HepG2 (cell line): ENCODE data around the gene CNNM3. TPM values are rescaled to one million over a fixed set of nuclear protein-coding genes. Genes with fewer than 3 reads are reported as not detected.

Experiments used
- ARID2 ChIP-seq: sonication (generic); formaldehyde crosslinking; IDR thresholded peaks from 2 replicates; pipeline ENCODE4 v1.8.1; 2022; ENCODE audit warnings: mild to moderate bottlenecking, missing genetic modification reagents, borderline replicate concordance
- DR1 ChIP-seq: sonication (generic); formaldehyde crosslinking; IDR thresholded peaks from 2 replicates; pipeline ENCODE4 v1.8.0; 2021; ENCODE audit warnings: mild to moderate bottlenecking, missing genetic modification reagents, inconsistent platforms
- MLLT10 ChIP-seq: sonication (generic); formaldehyde crosslinking; IDR thresholded peaks from 2 replicates; pipeline ENCODE4 v1.4.0; 2020; ENCODE audit warnings: missing genetic modification reagents
- NFRKB ChIP-seq: fragments of 450-650 bp; IDR thresholded peaks from 2 replicates; pipeline ENCODE4 v1.6.1; 2017
- PHF20 ChIP-seq: sonication (generic); formaldehyde crosslinking; IDR thresholded peaks from 2 replicates; pipeline ENCODE4 v1.5.0; 2020; ENCODE audit warnings: mild to moderate bottlenecking, missing genetic modification reagents
- SRSF4 ChIP-seq: fragments of 200-400 bp; formaldehyde crosslinking; IDR thresholded peaks from one replicate; pipeline ENCODE4 v1.6.1; 2018; ENCODE audit warnings: mild to moderate bottlenecking, low read depth, low read length, moderate library complexity; ENCODE audit not compliant: poor library complexity, severe bottlenecking
- ZNF136 ChIP-seq: sonication (generic); formaldehyde crosslinking; IDR thresholded peaks from 2 replicates; pipeline ENCODE4 v1.8.1; 2022; ENCODE audit warnings: low read depth, mild to moderate bottlenecking, moderate library complexity, missing genetic modification reagents
- ZNF24 ChIP-seq: fragments of 450-650 bp; IDR thresholded peaks from 2 replicates; pipeline ENCODE4 v1.6.1; 2017; ENCODE audit warnings: antibody characterized with exemption, mild to moderate bottlenecking
- ZNF709 ChIP-seq: sonication (generic); formaldehyde crosslinking; IDR thresholded peaks from 2 replicates; pipeline ENCODE4 v1.5.0; 2020; ENCODE audit warnings: mild to moderate bottlenecking, missing genetic modification reagents
- ZNF766 ChIP-seq: sonication (generic); formaldehyde crosslinking; IDR thresholded peaks from 2 replicates; pipeline ENCODE4 v1.5.0; 2020; ENCODE audit warnings: missing genetic modification reagents, borderline replicate concordance
- polyA plus RNA-seq, 8 experiments: library from polyadenylated mRNA; depleted of rRNA in 3 of 8; stranded (reverse) in 7 of 8; unstranded in 1 of 8; fragments of >200 nt; fragmentation: Illumina TruSeq in 4 of 8; extraction: Trizol in 4 of 8; gene quantifications; 2 replicates each; pipeline versions ENCODE4 v1.2.1 to v1.2.3, GENCODE V29; 2011 to 2016; ENCODE audit warnings: low read depth in 4 of 8, missing spikeins in 1 of 8, mixed read lengths in 1 of 8; ENCODE audit not compliant: insufficient read depth in 1 of 8
- total RNA-seq, 5 experiments: library from RNA; depleted of rRNA; stranded (reverse); fragments of >200 nt; fragmentation: Illumina TruSeq; extraction: Trizol; gene quantifications; 2 replicates each; pipeline ENCODE4 v1.2.3, GENCODE V29; 2016; ENCODE audit warnings: low read depth in 1 of 5
- TF ChIP-seq, protein P1 (sequence below): sonication (generic); formaldehyde crosslinking; IDR thresholded peaks from one replicate; pipeline ENCODE4 v1.5.1; 2020; ENCODE audit warnings: mild to moderate bottlenecking, missing genetic modification reagents; ENCODE audit errors: not compliant biosample characterization
- TF ChIP-seq, protein P2 (sequence below): fragments of 450-650 bp; IDR thresholded peaks from 2 replicates; pipeline ENCODE4 v1.6.1; 2017; ENCODE audit warnings: mild to moderate bottlenecking
- TF ChIP-seq, protein P3 (sequence below): IDR thresholded peaks from 2 replicates; pipeline ENCODE4 v1.6.1; 2016; ENCODE audit warnings: missing compliant biosample characterization, missing genetic modification reagents, borderline replicate concordance
- TF ChIP-seq, protein P4 (sequence below): sonication (generic); formaldehyde crosslinking; IDR thresholded peaks from 2 replicates; pipeline ENCODE4 v1.4.0; 2020; ENCODE audit warnings: missing genetic modification reagents

CNNM3 gene
- total and polyA plus RNA-seq, 2 of the 13 experiments (the other 11 are each of a cell fraction or from before 2014, with no cell fraction given), result 21.2 to 27.9 TPM

DNA sequence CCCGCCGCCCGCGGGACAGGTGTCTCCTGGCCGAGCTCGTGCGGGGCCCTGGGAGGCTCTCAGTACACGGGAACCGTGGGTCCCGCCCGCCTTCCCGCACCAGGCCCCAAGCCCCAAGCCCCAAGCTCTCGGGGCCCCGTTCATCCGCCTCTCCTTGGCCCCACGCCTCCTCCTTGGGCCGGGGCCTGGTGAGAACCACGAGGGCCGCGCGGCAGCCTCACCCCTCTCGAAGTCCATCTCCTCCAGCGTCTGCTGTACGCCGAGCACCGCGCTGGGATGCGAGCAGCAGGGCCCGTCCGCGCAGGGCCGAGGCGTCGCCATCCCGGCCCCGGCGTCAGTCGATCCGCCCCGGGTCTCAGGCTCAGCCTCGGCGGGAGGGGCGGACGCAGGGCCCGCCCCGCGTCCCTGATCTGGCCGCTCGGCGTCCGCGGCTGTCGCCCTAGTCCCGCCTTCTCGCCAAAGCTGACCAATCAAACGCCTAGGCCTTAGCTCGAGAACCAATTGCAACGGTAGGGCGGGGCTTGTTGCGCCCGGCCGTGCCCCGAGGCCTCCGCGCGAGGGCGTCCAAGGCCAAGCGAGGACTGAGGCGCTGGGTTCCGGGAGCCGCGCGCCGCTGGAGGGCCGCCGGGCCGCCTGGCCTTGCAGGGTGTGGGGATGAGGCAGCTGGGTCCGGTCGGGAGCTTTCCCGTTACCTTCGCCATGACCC, 41.8 kb downstream of the CNNM3 start, which contains the start of gene ANKRD39 (continued):
- TF ChIP-seq, protein P1, sequence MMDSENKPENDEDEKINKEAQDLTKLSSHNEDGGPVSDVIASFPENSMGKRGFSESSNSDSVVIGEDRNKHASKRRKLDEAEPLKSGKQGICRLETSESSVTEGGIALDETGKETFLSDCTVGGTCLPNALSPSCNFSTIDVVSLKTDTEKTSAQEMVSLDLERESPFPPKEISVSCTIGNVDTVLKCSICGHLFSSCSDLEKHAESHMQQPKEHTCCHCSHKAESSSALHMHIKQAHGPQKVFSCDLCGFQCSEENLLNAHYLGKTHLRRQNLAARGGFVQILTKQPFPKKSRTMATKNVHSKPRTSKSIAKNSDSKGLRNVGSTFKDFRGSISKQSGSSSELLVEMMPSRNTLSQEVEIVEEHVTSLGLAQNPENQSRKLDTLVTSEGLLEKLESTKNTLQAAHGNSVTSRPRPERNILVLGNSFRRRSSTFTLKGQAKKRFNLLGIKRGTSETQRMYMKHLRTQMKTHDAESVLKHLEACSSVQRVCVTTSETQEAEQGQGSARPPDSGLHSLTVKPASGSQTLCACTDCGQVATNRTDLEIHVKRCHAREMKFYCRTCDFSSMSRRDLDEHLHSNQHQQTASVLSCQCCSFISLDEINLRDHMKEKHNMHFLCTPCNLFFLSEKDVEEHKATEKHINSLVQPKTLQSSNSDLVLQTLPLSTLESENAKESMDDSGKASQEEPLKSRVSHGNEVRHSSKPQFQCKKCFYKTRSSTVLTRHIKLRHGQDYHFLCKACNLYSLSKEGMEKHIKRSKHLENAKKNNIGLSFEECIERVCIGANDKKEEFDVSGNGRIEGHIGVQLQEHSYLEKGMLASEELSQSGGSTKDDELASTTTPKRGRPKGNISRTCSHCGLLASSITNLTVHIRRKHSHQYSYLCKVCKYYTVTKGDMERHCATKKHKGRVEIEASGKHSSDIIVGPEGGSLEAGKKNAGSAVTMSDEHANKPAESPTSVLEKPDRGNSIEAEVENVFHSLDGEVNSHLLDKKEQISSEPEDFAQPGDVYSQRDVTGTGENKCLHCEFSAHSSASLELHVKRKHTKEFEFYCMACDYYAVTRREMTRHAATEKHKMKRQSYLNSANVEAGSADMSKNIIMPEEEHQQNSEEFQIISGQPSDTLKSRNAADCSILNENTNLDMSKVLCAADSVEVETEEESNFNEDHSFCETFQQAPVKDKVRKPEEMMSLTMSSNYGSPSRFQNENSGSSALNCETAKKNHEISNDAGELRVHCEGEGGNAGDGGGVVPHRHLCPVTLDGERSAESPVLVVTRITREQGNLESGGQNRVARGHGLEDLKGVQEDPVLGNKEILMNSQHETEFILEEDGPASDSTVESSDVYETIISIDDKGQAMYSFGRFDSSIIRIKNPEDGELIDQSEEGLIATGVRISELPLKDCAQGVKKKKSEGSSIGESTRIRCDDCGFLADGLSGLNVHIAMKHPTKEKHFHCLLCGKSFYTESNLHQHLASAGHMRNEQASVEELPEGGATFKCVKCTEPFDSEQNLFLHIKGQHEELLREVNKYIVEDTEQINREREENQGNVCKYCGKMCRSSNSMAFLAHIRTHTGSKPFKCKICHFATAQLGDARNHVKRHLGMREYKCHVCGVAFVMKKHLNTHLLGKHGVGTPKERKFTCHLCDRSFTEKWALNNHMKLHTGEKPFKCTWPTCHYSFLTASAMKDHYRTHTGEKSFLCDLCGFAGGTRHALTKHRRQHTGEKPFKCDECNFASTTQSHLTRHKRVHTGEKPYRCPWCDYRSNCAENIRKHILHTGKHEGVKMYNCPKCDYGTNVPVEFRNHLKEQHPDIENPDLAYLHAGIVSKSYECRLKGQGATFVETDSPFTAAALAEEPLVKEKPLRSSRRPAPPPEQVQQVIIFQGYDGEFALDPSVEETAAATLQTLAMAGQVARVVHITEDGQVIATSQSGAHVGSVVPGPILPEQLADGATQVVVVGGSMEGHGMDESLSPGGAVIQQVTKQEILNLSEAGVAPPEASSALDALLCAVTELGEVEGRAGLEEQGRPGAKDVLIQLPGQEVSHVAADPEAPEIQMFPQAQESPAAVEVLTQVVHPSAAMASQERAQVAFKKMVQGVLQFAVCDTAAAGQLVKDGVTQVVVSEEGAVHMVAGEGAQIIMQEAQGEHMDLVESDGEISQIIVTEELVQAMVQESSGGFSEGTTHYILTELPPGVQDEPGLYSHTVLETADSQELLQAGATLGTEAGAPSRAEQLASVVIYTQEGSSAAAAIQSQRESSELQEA, result peak; percentile 70
- TF ChIP-seq, protein P2, sequence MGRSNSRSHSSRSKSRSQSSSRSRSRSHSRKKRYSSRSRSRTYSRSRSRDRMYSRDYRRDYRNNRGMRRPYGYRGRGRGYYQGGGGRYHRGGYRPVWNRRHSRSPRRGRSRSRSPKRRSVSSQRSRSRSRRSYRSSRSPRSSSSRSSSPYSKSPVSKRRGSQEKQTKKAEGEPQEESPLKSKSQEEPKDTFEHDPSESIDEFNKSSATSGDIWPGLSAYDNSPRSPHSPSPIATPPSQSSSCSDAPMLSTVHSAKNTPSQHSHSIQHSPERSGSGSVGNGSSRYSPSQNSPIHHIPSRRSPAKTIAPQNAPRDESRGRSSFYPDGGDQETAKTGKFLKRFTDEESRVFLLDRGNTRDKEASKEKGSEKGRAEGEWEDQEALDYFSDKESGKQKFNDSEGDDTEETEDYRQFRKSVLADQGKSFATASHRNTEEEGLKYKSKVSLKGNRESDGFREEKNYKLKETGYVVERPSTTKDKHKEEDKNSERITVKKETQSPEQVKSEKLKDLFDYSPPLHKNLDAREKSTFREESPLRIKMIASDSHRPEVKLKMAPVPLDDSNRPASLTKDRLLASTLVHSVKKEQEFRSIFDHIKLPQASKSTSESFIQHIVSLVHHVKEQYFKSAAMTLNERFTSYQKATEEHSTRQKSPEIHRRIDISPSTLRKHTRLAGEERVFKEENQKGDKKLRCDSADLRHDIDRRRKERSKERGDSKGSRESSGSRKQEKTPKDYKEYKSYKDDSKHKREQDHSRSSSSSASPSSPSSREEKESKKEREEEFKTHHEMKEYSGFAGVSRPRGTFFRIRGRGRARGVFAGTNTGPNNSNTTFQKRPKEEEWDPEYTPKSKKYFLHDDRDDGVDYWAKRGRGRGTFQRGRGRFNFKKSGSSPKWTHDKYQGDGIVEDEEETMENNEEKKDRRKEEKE, result no peak
- TF ChIP-seq ZNF136 (CRISPR knock-in tag) (0 out of 2 replicates have a peak, but pooled peaks have one; percentile 49), PHF20 (CRISPR knock-in tag) (peak; percentile 58), ZNF766 (CRISPR knock-in tag) (peak; percentile 55; the same call in 1 of the 2 replicates), ZNF709 (CRISPR knock-in tag) (peak; percentile 97), MLLT10 (CRISPR knock-in tag) (no peak), ARID2 (CRISPR knock-in tag) (0 out of 2 replicates have a peak, but pooled peaks have one; percentile 22), DR1 (peak; percentile 71), NFRKB (no peak), SRSF4 (no peak), ZNF24 (no peak)
- TF ChIP-seq, protein P3, sequence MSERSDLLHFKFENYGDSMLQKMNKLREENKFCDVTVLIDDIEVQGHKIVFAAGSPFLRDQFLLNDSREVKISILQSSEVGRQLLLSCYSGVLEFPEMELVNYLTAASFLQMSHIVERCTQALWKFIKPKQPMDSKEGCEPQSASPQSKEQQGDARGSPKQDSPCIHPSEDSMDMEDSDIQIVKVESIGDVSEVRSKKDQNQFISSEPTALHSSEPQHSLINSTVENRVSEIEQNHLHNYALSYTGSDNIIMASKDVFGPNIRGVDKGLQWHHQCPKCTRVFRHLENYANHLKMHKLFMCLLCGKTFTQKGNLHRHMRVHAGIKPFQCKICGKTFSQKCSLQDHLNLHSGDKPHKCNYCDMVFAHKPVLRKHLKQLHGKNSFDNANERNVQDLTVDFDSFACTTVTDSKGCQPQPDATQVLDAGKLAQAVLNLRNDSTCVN (CRISPR knock-in tag), result peak; percentile 66; the same call in 1 of the 2 replicates
- TF ChIP-seq, protein P4, sequence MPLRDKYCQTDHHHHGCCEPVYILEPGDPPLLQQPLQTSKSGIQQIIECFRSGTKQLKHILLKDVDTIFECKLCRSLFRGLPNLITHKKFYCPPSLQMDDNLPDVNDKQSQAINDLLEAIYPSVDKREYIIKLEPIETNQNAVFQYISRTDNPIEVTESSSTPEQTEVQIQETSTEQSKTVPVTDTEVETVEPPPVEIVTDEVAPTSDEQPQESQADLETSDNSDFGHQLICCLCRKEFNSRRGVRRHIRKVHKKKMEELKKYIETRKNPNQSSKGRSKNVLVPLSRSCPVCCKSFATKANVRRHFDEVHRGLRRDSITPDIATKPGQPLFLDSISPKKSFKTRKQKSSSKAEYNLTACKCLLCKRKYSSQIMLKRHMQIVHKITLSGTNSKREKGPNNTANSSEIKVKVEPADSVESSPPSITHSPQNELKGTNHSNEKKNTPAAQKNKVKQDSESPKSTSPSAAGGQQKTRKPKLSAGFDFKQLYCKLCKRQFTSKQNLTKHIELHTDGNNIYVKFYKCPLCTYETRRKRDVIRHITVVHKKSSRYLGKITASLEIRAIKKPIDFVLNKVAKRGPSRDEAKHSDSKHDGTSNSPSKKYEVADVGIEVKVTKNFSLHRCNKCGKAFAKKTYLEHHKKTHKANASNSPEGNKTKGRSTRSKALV (CRISPR knock-in tag), result peak; percentile 63; the same call in 1 of the 2 replicates
